Measurements from ENCODE around the gene TMEM109. TPM values are rescaled to one million over a fixed set of nuclear protein-coding genes. Genes with fewer than 3 reads are reported as not detected.

TMEM109 gene
- total RNA-seq, 1 experiment from 2014 or later, result 165 TPM

- Histone ChIP-seq H3F3A (ENCODE audit: low read length, unreplicated experiment) (no peaks in the 10 kb centered on the region), H3K4me1 (ENCODE audit: insufficient read depth, low read length) (no peaks in the 10 kb centered on the region), H2AFZ (ENCODE audit: low read length) (no peak overlapping the region), H3K79me2 (ENCODE audit: low read length) (no peaks in the 10 kb centered on the region), H3K27me3 (ENCODE audit: low read length) (no peaks in the 10 kb centered on the region), H3K36me3 (ENCODE audit: low read depth, low read length) (no peaks in the 10 kb centered on the region), H4K20me1 (ENCODE audit: low read length) (no peaks in the 10 kb centered on the region), H3K9ac (ENCODE audit: low read length) (no peak overlapping the region), H3K4me3 (ENCODE audit: low read length) (no peak overlapping the region), H3K4me2 (ENCODE audit: low read length) (no peak overlapping the region), H3K9me2 (replicated peaks; ENCODE audit: low read length) (no peaks in the 10 kb centered on the region), H3K27ac (ENCODE audit: low read length) (no peak overlapping the region), H3K9me3 (ENCODE audit: low read length) (no peaks in the 10 kb centered on the region)
- ChIA-PET POLR2A (ENCODE audit: unreplicated experiment) (no interaction called here), CTCF (no interaction called here)
- ATAC-seq, result no peak
- intact Hi-C loops (cut with micrococcal nuclease), result no loop called here
- no TSS peak for BruUV-seq (replicated peaks)
- no peak for DNase-seq
- TF ChIP-seq EZH2phosphoT487 (IDR thresholded peaks at IDR 0.05; ENCODE audit: borderline replicate concordance, low read length), result no peak
- TF ChIP-seq EZH2 (IDR thresholded peaks at IDR 0.05; ENCODE audit: low read length, unreplicated experiment), result no peak
- TF ChIP-seq CTCF (conservative IDR thresholded peaks at IDR 0.05; ENCODE audit: low read depth, low read length), result no peak
These were observed 36.1 kb downstream of the TMEM109 start for GRCh38 chr11:60950024-60950423.

GRCh38 chr11:60950933-60951605 lies 37.1 kb downstream of the TMEM109 start:
- H3K4me2 ChIP-seq (ENCODE audit: low read length), result no peak overlapping the region
- ATAC-seq, result no peak

More at GRCh38 chr11:60950933-60951605, 37.1 kb downstream of the TMEM109 start:
- intact Hi-C loops (cut with micrococcal nuclease), result no loop called here
- H3K4me1 ChIP-seq (ENCODE audit: insufficient read depth, low read length), result no peaks in the 10 kb centered on the region
- no peaks in the 10 kb centered on the region for H3K9me2 ChIP-seq (replicated peaks; ENCODE audit: low read length)
- H4K20me1 ChIP-seq (ENCODE audit: low read length), result no peaks in the 10 kb centered on the region
- no peaks in the 10 kb centered on the region for H3K36me3 ChIP-seq (ENCODE audit: low read depth, low read length)
- H3K9me3 ChIP-seq (ENCODE audit: low read length), result no peaks in the 10 kb centered on the region
- no peak overlapping the region for H3K27ac ChIP-seq (ENCODE audit: low read length)
- no peaks in the 10 kb centered on the region for H3K79me2 ChIP-seq (ENCODE audit: low read length)
- no peak for TF ChIP-seq EZH2 (IDR thresholded peaks at IDR 0.05; ENCODE audit: low read length, unreplicated experiment)
- TF ChIP-seq CTCF (conservative IDR thresholded peaks at IDR 0.05; ENCODE audit: low read depth, low read length), result no peak
- no peak for TF ChIP-seq EZH2phosphoT487 (IDR thresholded peaks at IDR 0.05; ENCODE audit: borderline replicate concordance, low read length)
- no TSS peak for BruUV-seq (replicated peaks)
- DNase-seq, result no peak
- ChIA-PET POLR2A (ENCODE audit: unreplicated experiment) (no interaction called here), CTCF (no interaction called here)
- no peak overlapping the region for H3K9ac ChIP-seq (ENCODE audit: low read length)
- H3K27me3 ChIP-seq (ENCODE audit: low read length), result no peaks in the 10 kb centered on the region
- no peak overlapping the region for H2AFZ ChIP-seq (ENCODE audit: low read length)
- no peaks in the 10 kb centered on the region for H3F3A ChIP-seq (ENCODE audit: low read length, unreplicated experiment)
- no peak overlapping the region for H3K4me3 ChIP-seq (ENCODE audit: low read length)
